Measurements from ENCODE around the gene IL12RB2.

- no peak for TF ChIP-seq CSDC2 (CRISPR knock-in tag; IDR thresholded peaks at IDR 0.05)
- TF ChIP-seq PATZ1 (CRISPR knock-in tag; IDR thresholded peaks at IDR 0.05; ENCODE audit: borderline replicate concordance), result no peak
- TF ChIP-seq ISL1 (CRISPR knock-in tag; IDR thresholded peaks at IDR 0.05), result no peak
- no peak for TF ChIP-seq TOX (CRISPR knock-in tag; IDR thresholded peaks at IDR 0.05; ENCODE audit: borderline replicate concordance)
- TF ChIP-seq BACH2 (CRISPR knock-in tag; IDR thresholded peaks at IDR 0.05; ENCODE audit: borderline replicate concordance), result no peak
- TF ChIP-seq TSHZ2 (CRISPR knock-in tag; IDR thresholded peaks at IDR 0.05), result no peak
- no peak for TF ChIP-seq CREB5 (CRISPR knock-in tag; IDR thresholded peaks at IDR 0.05; ENCODE audit: low read depth)
- TF ChIP-seq SNAI2 (CRISPR knock-in tag; IDR thresholded peaks at IDR 0.05), result no peak
These were observed 8.4 kb upstream of the IL12RB2 start for GRCh38 chr1:67299296-67299695.

All from SK-N-SH treated with all-trans-retinoic acid at 6 μM for 48 hours (cell line).